ENCODE results near the gene SPRR5. TPM values are rescaled to one million over a fixed set of nuclear protein-coding genes. Genes with fewer than 3 reads are reported as not detected.

SPRR5 gene
- total RNA-seq, 1 donor from 2014 or later = not detected

DNA sequence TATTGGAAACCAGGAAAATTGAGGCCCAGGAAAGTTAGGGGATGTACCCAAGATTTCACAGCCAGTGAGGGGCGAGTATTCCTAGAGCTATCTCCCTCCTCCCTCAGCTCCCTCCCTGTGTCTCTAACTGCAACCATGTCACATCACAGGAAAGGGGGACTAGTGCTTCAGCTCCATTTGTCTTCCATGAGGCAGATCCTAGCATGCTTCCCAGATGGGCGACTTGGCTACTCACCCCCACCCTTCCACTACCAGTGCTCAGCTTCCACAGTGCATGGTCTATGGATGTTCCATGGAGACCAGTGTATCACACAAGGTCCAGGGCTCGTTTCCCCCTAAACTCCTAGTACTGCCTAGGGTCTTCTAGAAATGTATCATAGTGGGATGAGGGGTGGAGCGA lies 18.8 kb downstream of the SPRR5 start:
- H3K36me3 Mint-ChIP-seq = no peaks in the 10 kb centered on the region
- peaks cover 8% of the 10 kb centered on the region for H3K27me3 Mint-ChIP-seq (ENCODE audit: low read depth)
- no peaks in the 10 kb centered on the region for H3K4me1 Mint-ChIP-seq
- no peak overlapping the region for H3K4me3 Mint-ChIP-seq
- TF ChIP-seq, protein P1, sequence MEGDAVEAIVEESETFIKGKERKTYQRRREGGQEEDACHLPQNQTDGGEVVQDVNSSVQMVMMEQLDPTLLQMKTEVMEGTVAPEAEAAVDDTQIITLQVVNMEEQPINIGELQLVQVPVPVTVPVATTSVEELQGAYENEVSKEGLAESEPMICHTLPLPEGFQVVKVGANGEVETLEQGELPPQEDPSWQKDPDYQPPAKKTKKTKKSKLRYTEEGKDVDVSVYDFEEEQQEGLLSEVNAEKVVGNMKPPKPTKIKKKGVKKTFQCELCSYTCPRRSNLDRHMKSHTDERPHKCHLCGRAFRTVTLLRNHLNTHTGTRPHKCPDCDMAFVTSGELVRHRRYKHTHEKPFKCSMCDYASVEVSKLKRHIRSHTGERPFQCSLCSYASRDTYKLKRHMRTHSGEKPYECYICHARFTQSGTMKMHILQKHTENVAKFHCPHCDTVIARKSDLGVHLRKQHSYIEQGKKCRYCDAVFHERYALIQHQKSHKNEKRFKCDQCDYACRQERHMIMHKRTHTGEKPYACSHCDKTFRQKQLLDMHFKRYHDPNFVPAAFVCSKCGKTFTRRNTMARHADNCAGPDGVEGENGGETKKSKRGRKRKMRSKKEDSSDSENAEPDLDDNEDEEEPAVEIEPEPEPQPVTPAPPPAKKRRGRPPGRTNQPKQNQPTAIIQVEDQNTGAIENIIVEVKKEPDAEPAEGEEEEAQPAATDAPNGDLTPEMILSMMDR (IDR thresholded peaks at IDR 0.05; ENCODE audit: unreplicated experiment) = no peak
- no peak overlapping the region for H3K27ac Mint-ChIP-seq
- no peaks in the 10 kb centered on the region for H3K9me3 Mint-ChIP-seq
- DNase-seq (ENCODE audit: low spot score in 2 of 2, unreplicated experiment in 2 of 2) = no peak

DNA sequence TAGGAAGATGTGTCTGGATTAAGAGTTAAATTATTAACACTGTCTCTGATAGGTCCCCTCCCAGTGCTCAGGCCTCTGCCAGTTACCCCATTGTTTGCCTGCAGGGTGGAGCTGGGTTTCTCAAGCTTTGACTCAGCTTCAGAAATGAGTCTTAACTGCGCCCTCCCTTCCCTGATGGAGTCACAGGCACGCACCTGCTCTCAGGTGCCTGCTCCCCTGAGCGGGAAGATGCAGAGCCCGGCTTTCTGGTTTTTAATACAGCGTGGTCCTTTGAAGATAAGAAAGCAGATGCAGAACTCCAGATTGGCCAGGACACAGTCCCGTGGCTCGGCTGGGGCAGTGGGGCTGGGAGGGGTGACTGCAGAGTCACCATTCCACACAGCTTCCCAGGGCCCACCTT lies 20.2 kb downstream of the SPRR5 start:
- DNase-seq (ENCODE audit: low spot score in 2 of 2, unreplicated experiment in 2 of 2) = no peak
- Mint-ChIP-seq H3K4me3 (no peak overlapping the region), H3K4me1 (no peaks in the 10 kb centered on the region), H3K9me3 (no peaks in the 10 kb centered on the region), H3K27me3 (ENCODE audit: low read depth) (peaks cover 12% of the 10 kb centered on the region), H3K27ac (no peak overlapping the region), H3K36me3 (no peaks in the 10 kb centered on the region)
- TF ChIP-seq, protein P1 (IDR thresholded peaks at IDR 0.05; ENCODE audit: unreplicated experiment) = no peak

DNA sequence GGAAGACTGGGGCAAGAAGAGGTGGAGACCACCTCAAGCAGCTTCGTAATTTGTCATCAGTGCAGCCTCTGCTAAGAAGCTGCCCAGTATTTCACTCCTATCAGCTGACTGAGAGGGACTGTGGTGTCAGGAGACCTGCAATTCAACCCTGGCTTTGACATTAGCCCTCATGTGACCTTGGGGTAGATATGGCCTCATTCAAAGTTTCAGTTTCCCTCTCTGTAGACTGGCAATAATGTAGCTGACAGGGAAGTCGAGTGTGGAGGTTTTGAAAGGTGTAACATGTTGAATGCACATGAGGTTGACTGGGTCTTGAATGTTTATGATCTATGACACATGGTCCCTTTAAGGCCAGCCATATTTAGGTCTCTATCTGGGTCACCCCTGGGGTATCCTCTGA lies 21.2 kb downstream of the SPRR5 start:
- DNase-seq (ENCODE audit: low spot score in 2 of 2, unreplicated experiment in 2 of 2) = no peak
- peaks cover 14% of the 10 kb centered on the region for H3K27me3 Mint-ChIP-seq (ENCODE audit: low read depth)
- TF ChIP-seq, protein P1 (IDR thresholded peaks at IDR 0.05; ENCODE audit: unreplicated experiment) = no peak
- H3K36me3 Mint-ChIP-seq = no peaks in the 10 kb centered on the region
- H3K4me1 Mint-ChIP-seq = no peaks in the 10 kb centered on the region
- no peak overlapping the region for H3K27ac Mint-ChIP-seq
- H3K9me3 Mint-ChIP-seq = peaks cover 2% of the 10 kb centered on the region
- H3K4me3 Mint-ChIP-seq = no peak overlapping the region

DNA sequence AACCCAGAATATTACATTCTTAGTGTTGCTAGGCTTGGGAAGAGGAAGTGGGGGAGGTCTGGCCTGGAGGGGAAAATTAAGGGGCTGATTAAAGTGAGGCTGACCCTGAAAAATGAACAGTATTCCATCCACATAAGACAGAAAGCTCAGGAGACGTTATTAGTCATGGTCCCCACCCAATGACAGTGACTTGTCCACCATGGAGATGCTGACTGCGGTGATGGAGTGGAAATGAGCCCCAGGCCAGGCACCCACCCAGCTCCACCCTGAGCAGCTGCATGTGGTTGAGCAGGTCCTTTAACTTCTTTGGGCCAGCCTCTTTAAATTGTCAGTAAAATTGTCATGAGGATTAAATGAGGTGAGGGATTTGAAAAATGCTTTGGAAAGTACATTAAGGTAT lies 22.0 kb downstream of the SPRR5 start:
- no peak overlapping the region for H3K4me3 Mint-ChIP-seq
- no peaks in the 10 kb centered on the region for H3K36me3 Mint-ChIP-seq
- peaks cover 19% of the 10 kb centered on the region for H3K27me3 Mint-ChIP-seq (ENCODE audit: low read depth)
- no peak overlapping the region for H3K27ac Mint-ChIP-seq
- TF ChIP-seq, protein P1 (IDR thresholded peaks at IDR 0.05; ENCODE audit: unreplicated experiment) = no peak
- DNase-seq (ENCODE audit: low spot score in 2 of 2, unreplicated experiment in 2 of 2) = no peak
- H3K9me3 Mint-ChIP-seq = peaks cover 9% of the 10 kb centered on the region
- no peaks in the 10 kb centered on the region for H3K4me1 Mint-ChIP-seq

DNA sequence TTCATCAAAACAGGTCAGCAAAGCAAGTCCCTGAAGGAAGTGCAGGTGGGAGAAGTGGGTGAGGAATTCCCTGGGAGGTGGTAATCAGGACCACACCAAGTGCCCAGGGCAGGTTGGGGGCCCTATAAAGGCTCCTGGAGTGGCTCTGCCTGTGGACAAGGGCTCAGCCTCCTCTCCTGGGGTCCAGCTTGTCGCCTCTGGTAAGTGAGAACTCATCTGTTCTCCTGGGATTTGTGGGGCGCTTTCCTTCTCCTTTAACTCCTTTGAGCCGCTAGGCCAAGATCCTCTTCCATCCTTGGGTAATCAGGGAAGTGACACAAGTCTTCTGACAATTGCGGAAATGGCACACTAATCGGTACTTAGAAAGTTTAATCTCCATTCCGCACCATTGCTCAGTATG lies 23.5 kb downstream of the SPRR5 start, which contains the start of gene SPRR4:
Gene SPRR4, plus strand, starts transcription at position 154 of the 400 bp plus-strand sequence. CDS start 1,243 bp downstream, outside the sequence.
- TF ChIP-seq, protein P1 (IDR thresholded peaks at IDR 0.05; ENCODE audit: unreplicated experiment) = no peak
- no peak within 1 kb of the TSS for H3K4me3 Mint-ChIP-seq
- no peak within 1 kb of the TSS for H3K27ac Mint-ChIP-seq
- no peak for DNase-seq (ENCODE audit: low spot score in 2 of 2, unreplicated experiment in 2 of 2)
- no peaks in the 10 kb centered on the region for H3K4me1 Mint-ChIP-seq
- H3K36me3 Mint-ChIP-seq = no peaks in the 10 kb centered on the region
- peaks cover 15% of the 10 kb centered on the region for H3K9me3 Mint-ChIP-seq
- H3K27me3 Mint-ChIP-seq (ENCODE audit: low read depth) = peaks cover 21% of the 10 kb centered on the region
